SIG-M5 (cell line): ENCODE results near the gene PYROXD2.
"Not testable (repeated sequence)": the region's sequence is repeated elsewhere in the genome, so short reads cannot be mapped to it uniquely, and the experiment has no call there.

Source experiments
- DNase-seq: peaks from one replicate; lab custom pipeline; 2025; lab: John Stamatoyannopoulos, UW

Gene PYROXD2

DNA sequence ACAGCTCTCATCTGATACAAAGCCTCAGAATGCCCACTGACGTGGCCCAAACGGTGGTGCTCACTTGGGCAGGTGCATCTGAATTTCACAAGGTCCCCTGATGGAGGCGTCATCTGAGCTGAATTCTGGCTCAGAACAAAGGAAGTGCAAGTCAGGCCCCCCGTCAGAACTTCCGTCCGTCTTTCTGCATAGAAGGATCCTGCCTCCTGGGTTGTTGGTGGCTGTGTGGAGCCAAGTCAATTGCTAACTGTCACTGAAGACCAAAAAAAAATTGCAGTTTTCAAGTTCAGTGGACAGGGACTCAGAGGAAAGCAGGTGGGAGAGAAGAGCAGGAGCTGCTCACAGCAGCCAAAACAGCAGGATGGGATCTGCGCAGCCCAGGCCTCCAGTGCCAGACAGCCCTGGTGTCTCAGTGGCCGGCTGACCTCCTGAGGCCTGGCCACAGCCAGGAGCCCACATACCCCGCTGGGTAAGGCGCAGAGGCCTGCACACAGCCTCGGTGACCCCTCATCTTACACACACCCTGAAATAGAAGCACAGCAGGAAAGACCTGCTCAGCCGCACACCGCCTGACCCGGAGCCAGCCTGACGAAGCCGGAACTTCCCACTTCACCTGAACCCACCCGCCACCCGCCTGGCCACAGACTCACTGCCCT, 49.4 kb downstream of the PYROXD2 start:
- no peak for DNase-seq

DNA sequence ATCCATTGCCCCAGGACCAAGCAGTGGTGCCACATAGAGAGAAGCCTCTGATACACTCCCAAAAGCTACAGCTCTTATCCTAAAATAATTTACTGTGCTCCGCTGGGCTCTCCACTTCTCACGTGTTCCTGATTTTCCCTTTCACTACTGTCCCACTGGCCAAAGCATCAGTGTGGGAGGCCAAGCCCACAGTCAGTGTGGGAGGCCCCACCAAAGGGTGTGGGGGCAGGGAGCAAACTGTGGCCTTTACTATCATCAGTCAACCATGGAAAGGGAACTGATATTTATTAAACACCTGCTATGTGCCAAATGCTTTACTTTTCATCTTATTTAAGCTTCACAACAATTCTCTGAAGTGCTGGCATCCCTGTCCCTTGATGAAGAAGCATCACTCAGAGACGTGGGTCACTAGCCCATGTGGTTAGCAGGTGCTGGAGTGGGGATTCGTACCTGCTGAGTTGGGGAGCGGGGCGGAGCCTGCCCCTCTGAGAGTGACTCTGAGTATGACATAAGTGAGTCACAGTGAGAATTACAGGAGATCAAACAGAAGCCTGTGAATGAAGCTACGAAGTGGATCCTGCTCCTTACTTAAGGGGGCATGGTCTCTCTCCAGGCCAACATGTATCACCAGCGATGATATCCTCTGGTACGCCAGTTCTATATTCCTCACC, 50.4 kb downstream of the PYROXD2 start:
- DNase-seq, result no peak

DNA sequence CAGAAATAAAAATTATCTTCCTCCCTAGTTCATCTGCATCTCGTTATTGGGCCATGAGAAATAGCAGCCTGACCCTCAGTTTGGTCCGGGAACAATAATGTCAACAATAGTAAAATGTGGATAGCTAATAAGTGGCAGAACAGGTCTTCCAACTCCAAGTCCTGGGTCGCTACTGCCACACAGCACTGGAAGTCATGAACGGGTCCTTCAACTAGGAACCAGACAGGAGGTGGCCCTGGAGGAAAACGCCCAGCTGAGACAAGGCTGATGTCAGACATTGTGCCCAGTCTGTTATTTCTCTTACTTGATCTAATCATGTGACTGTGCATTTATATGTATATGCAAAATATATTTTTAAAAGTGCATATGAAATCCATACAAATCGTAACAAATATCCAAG, 51.8 kb downstream of the PYROXD2 start:
- no peak for DNase-seq

DNA sequence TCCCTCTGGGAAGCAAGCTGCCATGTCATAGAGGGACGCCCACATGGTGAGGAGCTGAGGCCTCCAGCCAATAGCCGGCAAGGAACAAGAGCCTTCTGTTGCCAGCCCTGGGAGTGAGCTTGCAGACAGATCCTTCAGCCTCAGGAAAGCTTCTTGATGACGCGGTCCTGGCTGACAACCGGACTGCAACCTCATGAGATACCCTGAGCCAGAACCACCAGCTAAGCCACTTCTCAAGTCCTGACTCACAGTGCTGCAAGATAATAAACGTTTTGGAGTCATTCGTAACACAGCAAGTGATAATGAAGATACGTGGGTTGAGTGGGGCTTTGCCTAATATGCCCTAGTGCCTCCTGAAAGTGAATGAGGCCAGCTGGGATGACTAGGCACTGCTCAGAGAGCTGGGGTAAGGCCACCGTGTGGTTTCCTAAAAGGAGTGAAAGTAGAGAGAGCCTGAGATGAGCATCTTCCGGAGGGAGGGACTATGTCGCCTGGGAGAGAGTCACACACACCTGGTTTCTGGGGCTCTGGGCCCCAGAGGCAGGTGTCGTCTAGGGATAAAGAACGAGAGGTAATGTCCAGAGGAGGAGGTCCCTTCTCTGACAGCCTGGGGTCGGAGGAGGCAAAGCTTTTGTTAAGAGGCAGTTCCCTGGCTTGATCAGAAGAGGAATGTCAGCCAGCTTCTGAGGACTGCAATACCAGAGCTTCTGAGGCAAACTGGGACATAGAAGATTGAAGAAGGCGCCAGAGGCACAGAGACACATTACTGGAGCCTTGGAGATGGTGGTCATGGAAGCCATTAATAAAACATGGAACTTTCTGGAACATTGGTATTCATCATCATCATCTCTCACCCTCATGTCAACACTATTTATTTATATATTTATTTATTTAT, 53.6 kb downstream of the PYROXD2 start:
- no peak for DNase-seq

DNA sequence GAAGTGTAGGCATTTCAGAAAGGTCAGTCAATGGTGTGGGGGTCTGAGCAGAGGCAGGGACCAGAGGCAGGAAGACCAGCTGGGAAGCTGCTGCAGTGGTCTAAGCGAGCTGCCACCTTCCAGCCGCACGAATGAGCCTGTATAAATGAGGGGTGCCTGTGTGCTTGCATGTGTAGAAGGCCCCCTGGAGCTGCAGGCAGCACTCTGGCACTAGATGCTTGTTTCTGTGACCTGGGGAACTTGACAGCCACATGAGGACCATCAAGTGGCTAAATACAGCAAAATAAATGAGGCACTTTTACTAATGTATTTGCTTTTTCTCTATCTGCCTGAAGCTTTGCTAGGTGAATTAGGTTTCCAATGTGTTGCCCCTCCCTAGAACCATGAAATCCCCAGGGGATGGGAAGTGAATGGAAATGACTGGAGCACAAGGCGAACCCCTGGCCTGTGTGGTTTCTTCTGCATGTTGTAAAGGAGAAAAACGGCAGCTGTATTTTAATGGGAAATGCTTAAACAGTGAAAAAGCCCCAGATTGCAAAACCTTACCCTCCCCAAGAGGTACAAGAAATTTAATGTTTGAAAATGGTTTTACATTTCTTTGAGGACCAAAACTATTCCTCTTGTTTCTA, 57.7 kb downstream of the PYROXD2 start:
- DNase-seq, result no peak

DNA sequence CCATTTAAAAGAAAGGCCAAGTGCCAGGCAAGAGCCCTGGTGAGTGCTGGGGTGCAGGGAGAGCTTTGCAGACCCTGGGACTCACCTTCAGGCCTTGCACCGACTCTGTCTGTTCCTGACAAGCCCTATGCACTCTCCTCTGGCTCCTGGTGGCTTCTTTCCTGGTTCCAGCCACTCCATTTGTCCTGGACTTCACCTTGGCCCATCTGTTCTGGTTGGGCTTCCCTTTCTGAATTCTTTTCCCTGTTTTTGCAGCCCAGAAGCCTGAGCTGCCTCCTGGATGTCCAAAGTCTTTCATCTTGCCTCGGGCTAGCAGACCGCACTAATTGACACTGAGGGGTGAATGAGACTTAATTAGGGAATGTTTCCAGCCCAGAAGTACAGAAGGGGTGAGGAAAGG, 60.5 kb downstream of the PYROXD2 start:
- no peak for DNase-seq

DNA sequence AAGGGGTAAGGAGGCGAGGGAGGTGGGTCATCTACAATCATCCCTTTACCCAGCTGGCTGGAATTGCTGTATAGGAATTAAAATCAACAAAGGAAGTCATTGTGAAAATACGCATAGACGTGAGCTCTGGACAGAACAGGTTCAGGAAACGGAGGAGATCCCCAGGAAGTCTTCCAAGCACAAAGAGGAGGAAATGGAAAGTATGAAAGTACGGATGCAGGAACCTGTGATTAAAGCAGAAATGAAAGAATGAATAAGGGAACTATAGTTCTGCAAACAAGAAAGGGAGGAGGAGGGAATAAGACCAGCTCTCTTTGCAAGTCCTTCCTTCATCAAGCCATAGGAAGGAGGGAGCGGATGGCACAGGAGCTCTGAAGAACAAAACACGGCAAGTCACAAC, 61.8 kb downstream of the PYROXD2 start:
- no peak for DNase-seq

DNA sequence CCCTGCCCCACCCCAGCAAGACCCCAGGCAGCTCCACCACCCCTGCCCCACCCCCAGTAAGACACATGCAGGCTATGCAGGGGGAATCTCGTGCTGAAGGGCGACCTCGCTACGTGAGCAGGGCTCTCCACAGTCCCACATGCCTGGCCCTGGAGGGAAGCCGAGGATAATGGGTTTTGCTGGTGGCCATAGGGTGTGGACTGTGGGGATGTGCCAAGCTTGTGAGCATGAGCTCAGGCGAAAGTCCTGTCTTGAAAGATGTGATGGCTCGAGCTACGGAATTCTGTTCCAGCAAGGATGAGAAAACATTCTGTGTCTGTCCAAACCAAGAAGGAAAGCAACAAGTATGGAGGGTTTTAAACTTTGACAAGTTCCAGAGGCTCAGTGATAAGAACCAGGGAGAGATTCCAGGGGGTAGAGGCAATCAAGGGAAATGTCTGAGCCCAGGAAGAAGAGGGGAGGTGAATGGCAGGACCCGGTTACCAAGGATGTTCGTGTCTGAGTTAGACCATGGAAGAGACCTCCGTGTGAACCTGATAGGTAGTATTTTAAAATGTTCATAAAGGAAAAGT, 63.1 kb downstream of the PYROXD2 start:
- DNase-seq, result no peak

DNA sequence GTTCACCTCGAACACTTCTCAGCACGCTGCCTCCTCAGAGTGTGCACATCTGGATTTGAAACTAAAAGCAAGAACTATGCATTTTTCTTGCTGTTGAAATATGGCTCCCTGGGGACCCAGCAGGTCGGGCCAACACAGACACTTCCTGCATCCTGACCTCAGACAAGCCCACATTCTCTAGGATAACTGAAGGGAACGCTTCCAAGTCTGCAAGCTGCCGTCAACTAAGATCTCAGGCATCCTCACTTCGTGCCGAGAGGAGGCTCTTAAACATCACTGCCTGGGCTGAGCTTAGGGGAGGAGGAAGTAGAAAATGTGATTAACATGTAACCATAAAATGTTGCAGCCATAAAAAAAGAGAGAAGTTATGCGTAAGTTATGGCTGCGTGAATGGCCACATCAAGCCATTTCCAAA, 65.5 kb downstream of the PYROXD2 start:
- peak; percentile 13 for DNase-seq

DNA sequence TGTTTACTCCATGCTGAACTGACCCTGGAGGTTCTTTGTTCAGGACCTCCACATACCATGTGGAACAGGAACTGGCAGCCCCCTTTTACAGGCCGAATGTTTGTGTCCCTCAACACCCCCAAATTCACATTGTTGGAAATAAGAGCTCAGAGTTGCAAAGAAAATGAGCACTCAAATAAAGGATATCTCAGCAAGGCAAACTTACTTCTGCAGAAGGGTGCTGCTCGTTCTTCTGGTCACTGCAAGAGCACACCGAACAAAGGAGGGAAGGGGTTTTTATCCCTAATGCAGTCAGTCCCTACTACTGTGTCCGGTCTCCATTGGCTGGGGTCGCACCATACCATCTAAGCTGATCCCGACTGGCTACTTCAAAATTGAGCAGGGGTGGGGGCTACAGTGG, 68.1 kb downstream of the PYROXD2 start:
- no peak for DNase-seq

DNA sequence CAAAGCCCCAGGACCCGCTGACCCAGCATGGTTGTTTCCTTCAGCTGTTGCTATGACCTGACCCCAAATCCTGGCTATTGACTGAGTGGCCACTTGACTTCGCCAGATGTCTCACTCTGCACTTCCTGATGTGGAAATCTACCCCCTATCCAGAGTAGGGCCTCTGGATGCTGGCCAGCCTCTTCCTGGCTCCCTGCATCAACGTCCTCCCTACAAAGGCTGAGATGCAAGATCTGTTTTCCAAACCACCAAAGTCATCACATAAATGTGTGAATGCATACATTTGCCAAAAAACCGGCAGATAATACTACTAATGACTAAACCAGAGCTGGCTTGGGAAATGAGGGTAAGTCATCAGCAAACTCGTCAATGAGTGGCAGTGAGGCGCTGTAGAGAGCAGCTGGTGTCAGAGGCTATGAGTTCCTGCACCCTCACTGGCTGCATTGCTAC, 70.4 kb downstream of the PYROXD2 start:
- DNase-seq, result no peak

DNA sequence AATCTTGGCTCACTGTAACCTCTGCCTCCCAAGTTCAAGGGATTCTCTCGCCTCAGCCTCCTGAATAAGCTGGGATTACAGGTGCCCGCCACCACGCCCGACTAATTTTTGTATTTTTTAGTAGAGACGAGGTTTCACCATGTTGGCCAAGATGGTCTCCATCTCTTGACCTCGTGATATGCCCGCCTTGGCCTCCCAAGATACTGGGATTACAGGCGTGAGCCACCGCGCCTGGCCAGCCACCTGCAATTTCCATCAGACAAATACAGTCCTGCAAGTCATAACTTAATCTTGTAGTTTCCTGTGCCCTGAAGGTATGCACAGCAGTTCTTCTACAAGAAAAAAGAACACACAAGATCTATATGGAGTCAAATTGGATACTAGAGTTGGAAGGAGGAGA, 73.3 kb downstream of the PYROXD2 start:
- not testable (repeated sequence) for DNase-seq

DNA sequence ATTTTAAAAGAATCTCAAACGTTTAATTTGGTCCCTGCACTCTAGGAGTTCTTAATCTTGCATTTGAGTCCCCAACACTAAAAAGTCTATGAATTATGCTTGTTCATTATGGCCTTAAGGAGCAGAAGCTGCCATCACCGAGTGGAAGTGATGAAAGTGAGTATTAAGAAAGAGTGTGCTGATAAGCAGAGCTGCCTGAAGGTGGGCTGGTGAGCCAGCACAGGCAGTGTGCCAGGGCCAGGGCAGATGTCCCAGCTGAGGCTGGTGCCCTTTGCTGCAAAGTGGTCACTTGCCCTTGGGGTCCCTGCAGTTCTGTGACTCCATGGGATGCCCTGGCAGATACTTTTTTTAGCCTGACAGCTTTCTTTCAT, 74.1 kb downstream of the PYROXD2 start:
- no peak for DNase-seq

DNA sequence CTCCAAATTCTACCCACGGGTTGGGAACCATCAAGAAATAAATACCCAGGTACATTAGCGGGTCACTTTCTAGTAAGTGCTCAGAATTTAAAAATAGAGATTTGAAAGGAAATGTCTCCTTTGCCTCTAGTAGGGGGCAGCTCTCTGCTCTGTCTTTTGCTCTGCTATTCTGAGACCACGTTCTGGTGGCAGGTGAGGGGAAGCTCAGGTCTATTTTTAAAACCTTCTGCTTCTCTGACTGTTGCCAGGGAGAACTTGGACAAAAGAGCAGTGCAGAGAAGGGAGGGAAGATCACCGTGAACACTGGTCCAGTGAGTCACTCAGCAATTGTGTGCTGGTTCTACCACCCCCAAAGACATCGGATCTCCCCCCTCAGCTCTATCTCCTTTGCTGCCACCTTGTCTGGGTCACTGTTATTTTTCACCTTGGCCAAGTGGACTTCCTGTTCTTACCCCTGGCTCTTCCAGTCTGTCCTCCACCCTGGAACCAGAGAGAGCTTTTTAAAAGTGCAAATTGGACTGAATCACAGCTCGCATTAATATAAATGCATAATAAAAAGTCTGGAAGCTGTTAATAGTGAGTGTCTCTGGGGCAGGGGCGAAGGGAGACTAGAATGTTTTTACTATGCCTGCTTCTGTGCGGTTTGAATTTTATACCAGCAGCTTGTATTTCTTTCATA, 74.6 kb downstream of the PYROXD2 start:
- DNase-seq, result no peak

DNA sequence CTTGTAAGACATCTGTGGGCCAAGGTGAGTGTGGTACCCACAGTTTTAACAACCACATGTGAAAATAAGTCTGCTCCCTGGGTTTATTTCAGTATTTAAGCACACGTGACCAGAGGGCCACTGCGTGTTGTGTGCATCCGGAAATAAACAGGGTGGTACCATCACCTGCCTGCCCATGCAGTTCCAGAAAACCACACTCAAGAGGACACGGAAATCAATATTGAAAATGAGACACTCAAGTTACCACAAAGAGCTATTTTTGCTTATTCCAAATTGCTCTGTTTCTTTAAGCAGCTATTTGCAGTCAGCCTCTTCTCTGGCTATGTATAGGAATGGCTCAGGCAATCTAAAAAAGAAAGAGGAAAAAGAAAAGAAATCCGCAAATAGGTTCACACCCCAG, 75.2 kb downstream of the PYROXD2 start:
- no peak for DNase-seq

DNA sequence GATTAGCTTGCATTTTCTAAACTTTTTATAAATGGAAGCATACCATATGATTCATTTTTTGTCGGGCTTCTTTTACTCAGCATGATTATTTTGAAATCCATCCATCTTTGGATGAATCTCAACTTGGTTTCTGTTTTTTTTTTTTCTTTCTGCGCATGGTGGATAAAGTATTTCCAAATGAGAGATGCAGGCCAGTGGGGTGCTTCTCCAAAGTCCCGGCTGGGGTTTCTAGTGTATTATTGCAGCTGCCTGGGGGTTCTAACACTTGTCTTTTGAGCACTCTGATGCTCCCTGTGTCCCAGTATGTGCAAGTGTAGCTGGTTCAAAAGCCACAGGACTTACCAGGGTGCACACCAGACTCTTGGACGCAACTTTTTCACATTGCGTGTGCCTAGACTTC, 76.1 kb downstream of the PYROXD2 start:
- DNase-seq, result no peak

DNA sequence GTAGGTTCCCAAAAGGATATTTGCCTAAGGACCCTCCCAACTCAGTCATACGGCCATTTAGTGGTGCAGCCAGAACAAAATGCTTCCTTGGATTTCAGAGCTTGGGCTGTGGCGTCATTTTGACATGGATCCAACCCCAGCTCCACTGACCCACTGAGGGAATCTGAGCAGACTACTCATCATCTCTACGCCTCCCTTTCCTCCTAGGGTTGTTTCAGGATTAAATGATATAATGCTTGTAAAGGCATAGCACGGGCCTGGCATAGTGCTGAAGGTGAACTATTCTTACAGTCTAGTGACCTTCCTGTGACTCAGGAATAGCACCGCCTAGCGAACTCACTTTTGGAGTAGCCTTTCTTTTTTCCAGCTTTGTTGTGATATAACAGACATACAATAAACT, 76.7 kb downstream of the PYROXD2 start:
- no peak for DNase-seq

DNA sequence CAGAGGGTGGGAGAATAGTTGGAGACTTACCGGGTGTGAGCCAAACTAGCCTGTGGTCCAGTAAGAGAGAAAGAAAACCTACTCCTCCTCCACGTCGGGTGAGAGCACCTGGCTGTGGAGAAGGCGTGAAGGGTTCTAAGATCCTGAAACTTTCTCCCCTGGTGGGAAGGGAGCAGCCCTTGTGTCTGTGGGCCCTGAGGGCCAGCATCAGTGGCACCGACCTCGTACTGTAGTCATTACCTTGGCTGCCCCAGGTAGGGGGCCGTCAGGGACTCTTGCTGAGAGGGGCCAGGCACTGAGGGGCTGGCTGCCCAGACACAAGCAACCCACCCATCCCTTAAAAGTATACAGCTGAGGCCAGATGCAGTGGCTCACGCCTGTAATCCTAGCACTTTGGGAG, 77.5 kb downstream of the PYROXD2 start:
- no peak for DNase-seq
